ENCODE results near the gene GTF3C1. TPM values are rescaled to one million over a fixed set of nuclear protein-coding genes. Genes with fewer than 3 reads are reported as not detected.
"Not testable (repeated sequence)": the region's sequence is repeated elsewhere in the genome, so short reads cannot be mapped to it uniquely, and the experiment has no call there.

GTF3C1 gene
- total and polyA plus RNA-seq, 3 experiments from 2014 or later, result 58.6 to 62.7 (median 60.4) TPM

DNA sequence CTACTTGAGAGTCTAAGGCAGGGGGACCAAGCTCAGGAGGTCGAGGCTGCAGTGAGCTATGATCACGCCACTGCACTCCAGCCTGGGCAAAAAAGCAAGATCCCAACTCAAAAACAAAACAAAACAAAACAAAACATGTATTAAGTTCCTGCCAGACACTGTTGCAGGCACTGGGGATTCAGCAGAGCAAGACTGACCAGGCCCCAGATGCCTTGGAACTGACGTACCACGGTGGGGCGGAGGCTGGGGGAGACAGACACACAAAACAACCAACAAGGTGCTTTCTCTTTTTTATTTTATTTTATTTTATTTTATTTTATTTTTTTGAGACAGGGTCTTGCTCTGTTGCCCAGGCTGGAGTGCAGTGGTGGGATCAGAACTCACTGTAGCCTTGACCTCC, 114.6 kb downstream of the GTF3C1 start:
- not testable (repeated sequence) for H3K27ac ChIP-seq (ENCODE audit: low read depth, low read length); DNase-seq
- peak overlapping the region in 5 of 8 donors; percentile 42 to 81 (median 65) for H3K27ac Mint-ChIP-seq

DNA sequence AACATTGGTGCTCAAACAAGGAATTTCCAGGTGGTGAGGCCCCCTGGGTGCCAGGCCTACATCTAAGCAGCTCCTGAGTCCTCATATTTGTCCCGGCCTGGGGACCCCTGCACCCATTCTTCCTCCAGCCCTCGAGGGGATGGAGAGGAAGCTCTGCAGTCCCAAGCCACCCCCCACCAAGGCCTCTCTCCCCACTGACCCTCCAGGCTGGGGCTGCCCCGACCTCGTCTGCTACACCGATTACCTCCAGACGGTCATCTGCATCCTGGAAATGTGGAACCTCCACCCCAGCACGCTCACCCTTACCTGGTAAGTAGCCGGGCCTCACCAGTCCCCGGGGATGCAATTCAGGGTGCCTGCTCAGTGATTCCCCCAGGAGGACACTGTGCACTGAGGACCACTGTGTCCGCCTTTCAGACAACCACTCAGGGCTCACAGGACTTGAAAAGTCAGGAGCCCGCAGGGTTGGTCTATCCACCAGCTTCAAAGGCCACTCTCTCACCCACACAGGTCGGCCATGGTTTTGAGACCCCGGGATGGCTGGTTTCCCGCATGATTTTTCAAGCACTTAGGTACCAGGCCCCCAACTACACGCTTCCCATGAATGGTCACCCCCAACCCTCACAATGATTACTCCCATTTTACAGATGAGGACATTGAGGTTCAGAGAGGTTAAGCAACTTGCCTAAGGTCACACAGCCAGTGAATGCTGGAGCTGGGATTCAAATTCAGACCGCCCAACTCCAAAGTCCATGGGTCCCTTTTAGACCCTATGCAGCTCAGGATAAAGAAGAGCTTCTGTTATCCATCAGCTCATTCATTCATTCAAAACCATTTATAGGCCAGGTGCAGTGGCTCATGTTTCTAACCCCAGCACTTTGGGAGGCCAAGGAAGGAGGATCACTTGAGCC, 115.3 kb downstream of the GTF3C1 start:
- CTCF ChIA-PET, result interaction anchor here (1.5 to 1.9 kb wide), 2 partner anchors 11 to 16 kb away, joined by 4 to 5 read pairs; no protein-coding TSS in a partner anchor
- H3K27ac ChIP-seq (ENCODE audit: low read depth, low read length), result no peak overlapping the region
- DNase-seq, result no peak
- no peaks in the 10 kb centered on the region for H3K27me3 ChIP-seq (ENCODE audit: insufficient read depth, low read length, poor library complexity, severe bottlenecking)
- Mint-ChIP-seq H3K27me3 (no peaks in the 10 kb centered on the region), H3K9me3 (no peaks in the 10 kb centered on the region), H3K36me3 (peaks cover 8 to 89% (median 11%) of the 10 kb centered on the region in 3 donors), H3K27ac (peak overlapping the region in 5 of 8 donors; percentile 64 to 81 (median 68)), H3K4me1 (peaks cover 11 to 32% (median 14%) of the 10 kb centered on the region in 3 donors), H3K4me3 (no peak overlapping the region)
- no peaks in the 10 kb centered on the region for H3K9me3 ChIP-seq (ENCODE audit: low read length)
- peaks cover 65% of the 10 kb centered on the region for H3K36me3 ChIP-seq (ENCODE audit: insufficient read depth, low read length)
- H3K4me3 ChIP-seq (ENCODE audit: low read length), result no peak overlapping the region
- POLR2A ChIA-PET, result no interaction called here
- H3K4me1 ChIP-seq (ENCODE audit: insufficient read depth, low read length), result peaks cover 5% of the 10 kb centered on the region

More for the DNA sequence above, 114.6 kb downstream of the GTF3C1 start:
- H3K27me3 Mint-ChIP-seq; H3K27me3 ChIP-seq (ENCODE audit: insufficient read depth, low read length, poor library complexity, severe bottlenecking); H3K9me3 ChIP-seq (ENCODE audit: low read length); H3K9me3 Mint-ChIP-seq; H3K4me3 Mint-ChIP-seq; CTCF ChIA-PET; H3K4me3 ChIP-seq (ENCODE audit: low read length); H3K4me1 ChIP-seq (ENCODE audit: insufficient read depth, low read length); POLR2A ChIA-PET: not testable (repeated sequence)
- Mint-ChIP-seq H3K4me1 (peaks cover 12 to 32% (median 15%) of the 10 kb centered on the region in 3 donors), H3K36me3 (peaks cover 9 to 93% (median 12%) of the 10 kb centered on the region in 3 donors)
- peaks cover 67% of the 10 kb centered on the region for H3K36me3 ChIP-seq (ENCODE audit: insufficient read depth, low read length)

DNA sequence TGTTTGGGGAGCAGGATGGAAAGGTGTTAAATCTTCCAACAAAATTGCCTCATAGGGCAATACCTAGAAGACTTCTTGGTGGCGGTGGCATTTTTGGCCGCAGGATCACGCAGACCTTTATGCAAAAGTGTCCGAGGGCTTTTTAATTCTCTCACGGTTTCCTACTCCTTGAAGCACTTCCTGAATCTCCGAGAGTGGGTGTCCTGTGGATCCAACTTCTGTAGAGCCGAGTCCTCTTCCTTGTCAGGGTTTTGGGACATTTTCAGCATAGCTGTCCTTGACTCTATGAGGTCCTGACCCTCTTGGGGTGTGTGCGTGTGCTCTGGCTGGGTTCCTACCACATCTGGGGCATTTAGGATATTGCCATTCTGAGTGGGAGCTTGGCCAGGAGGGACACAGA, 116.1 kb downstream of the GTF3C1 start:
- Histone ChIP-seq H3K27ac (ENCODE audit: low read depth, low read length) (no peak overlapping the region), H3K27me3 (ENCODE audit: insufficient read depth, low read length, poor library complexity, severe bottlenecking) (no peaks in the 10 kb centered on the region), H3K4me3 (ENCODE audit: low read length) (no peak overlapping the region), H3K36me3 (ENCODE audit: insufficient read depth, low read length) (peaks cover 58% of the 10 kb centered on the region), H3K4me1 (ENCODE audit: insufficient read depth, low read length) (peaks cover 5% of the 10 kb centered on the region), H3K9me3 (ENCODE audit: low read length) (no peaks in the 10 kb centered on the region)
- Mint-ChIP-seq H3K4me3 (no peak overlapping the region), H3K4me1 (peaks cover 11 to 33% (median 12%) of the 10 kb centered on the region in 3 donors), H3K27me3 (no peaks in the 10 kb centered on the region), H3K9me3 (no peaks in the 10 kb centered on the region), H3K36me3 (peaks cover 4 to 86% (median 7%) of the 10 kb centered on the region in 3 donors), H3K27ac (peak overlapping the region in 3 of 8 donors; percentile 17 to 89 (median 78))
- ChIA-PET CTCF (interaction anchor here (1.5 to 1.9 kb wide), 3 partner anchors 12 to 23 kb away, joined by 3 to 5 read pairs (median 4); no protein-coding TSS in a partner anchor), POLR2A (interaction anchor here (0.7 kb wide), 1 partner anchor 12 kb away, joined by 3 read pairs; no protein-coding TSS in a partner anchor)
- peak in 1 of 5 donors; percentile 28 for DNase-seq

DNA sequence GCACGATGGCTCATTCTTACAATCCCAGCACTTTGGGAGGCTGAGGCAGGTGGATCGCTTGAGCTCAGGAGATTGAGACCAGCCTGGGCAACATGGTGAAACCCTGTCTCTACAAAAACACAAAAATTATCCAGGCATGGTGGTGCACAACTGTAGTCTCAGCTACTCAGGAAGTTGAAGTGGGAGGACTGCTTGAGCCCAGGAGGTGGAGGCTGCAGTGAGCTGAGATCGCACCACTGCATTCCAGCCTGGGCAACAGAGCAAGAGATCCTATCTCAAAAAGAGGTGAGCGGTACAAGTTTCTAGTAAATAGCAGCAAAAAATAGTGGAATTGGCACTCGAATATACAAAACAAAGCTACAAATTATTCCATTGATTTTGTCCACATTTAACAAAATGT, 116.5 kb downstream of the GTF3C1 start:
- Mint-ChIP-seq H3K27ac (peak overlapping the region in 6 of 8 donors; percentile 63 to 89 (median 76)), H3K4me1 (peaks cover 12 to 37% (median 15%) of the 10 kb centered on the region in 3 donors), H3K36me3 (peaks cover 4 to 81% (median 7%) of the 10 kb centered on the region in 3 donors)
- H3K27ac ChIP-seq (ENCODE audit: low read depth, low read length); H3K4me1 ChIP-seq (ENCODE audit: insufficient read depth, low read length); DNase-seq; H3K27me3 ChIP-seq (ENCODE audit: insufficient read depth, low read length, poor library complexity, severe bottlenecking); H3K4me3 ChIP-seq (ENCODE audit: low read length); H3K9me3 ChIP-seq (ENCODE audit: low read length); H3K9me3 Mint-ChIP-seq; H3K27me3 Mint-ChIP-seq; H3K4me3 Mint-ChIP-seq: not testable (repeated sequence)
- CTCF ChIA-PET, result interaction anchor here (1.5 to 1.9 kb wide), 3 partner anchors 12 to 24 kb away, joined by 3 to 5 read pairs (median 4); no protein-coding TSS in a partner anchor
- POLR2A ChIA-PET, result interaction anchor here (0.7 kb wide), 1 partner anchor 13 kb away, joined by 3 read pairs; no protein-coding TSS in a partner anchor
- H3K36me3 ChIP-seq (ENCODE audit: insufficient read depth, low read length), result peaks cover 58% of the 10 kb centered on the region

DNA sequence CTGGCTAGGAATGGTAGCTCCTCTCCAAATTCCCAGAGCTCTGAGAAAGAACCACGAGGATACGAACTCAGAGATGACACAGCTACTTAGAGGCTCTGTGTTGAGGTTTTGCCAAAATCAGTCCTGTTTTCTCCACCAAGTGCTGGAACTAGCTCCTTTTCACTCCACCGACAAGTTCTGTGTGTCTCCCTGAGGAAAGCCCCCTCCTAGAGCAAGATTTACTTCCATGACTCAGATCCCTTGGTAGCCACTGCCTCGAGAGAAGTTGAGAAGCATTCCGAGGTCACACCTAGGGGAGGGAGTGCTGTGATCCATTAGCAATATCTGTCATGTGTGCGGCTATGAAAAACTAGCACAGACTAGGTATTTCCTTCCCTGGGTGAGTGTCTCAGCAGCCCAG, 117.2 kb downstream of the GTF3C1 start:
- peaks cover 4 to 79% (median 9%) of the 10 kb centered on the region in 3 donors for H3K36me3 Mint-ChIP-seq
- CTCF ChIA-PET, result interaction anchor here (1.5 to 1.9 kb wide), 2 partner anchors 13 to 24 kb away, joined by 3 to 5 read pairs; no protein-coding TSS in a partner anchor
- H3K27me3 Mint-ChIP-seq, result no peaks in the 10 kb centered on the region
- no peaks in the 10 kb centered on the region for H3K9me3 Mint-ChIP-seq
- H3K9me3 ChIP-seq (ENCODE audit: low read length), result no peaks in the 10 kb centered on the region
- no peaks in the 10 kb centered on the region for H3K27me3 ChIP-seq (ENCODE audit: insufficient read depth, low read length, poor library complexity, severe bottlenecking)
- peaks cover 12% of the 10 kb centered on the region for H3K4me1 ChIP-seq (ENCODE audit: insufficient read depth, low read length)
- H3K27ac ChIP-seq (ENCODE audit: low read depth, low read length), result no peak overlapping the region
- peaks cover 15 to 42% (median 20%) of the 10 kb centered on the region in 3 donors for H3K4me1 Mint-ChIP-seq
- POLR2A ChIA-PET, result no interaction called here
- peaks cover 51% of the 10 kb centered on the region for H3K36me3 ChIP-seq (ENCODE audit: insufficient read depth, low read length)
- no peak overlapping the region for H3K4me3 Mint-ChIP-seq
- DNase-seq, result no peak
- peak overlapping the region; percentile 1 to 89 (median 60) for H3K27ac Mint-ChIP-seq
- no peak overlapping the region for H3K4me3 ChIP-seq (ENCODE audit: low read length)

DNA sequence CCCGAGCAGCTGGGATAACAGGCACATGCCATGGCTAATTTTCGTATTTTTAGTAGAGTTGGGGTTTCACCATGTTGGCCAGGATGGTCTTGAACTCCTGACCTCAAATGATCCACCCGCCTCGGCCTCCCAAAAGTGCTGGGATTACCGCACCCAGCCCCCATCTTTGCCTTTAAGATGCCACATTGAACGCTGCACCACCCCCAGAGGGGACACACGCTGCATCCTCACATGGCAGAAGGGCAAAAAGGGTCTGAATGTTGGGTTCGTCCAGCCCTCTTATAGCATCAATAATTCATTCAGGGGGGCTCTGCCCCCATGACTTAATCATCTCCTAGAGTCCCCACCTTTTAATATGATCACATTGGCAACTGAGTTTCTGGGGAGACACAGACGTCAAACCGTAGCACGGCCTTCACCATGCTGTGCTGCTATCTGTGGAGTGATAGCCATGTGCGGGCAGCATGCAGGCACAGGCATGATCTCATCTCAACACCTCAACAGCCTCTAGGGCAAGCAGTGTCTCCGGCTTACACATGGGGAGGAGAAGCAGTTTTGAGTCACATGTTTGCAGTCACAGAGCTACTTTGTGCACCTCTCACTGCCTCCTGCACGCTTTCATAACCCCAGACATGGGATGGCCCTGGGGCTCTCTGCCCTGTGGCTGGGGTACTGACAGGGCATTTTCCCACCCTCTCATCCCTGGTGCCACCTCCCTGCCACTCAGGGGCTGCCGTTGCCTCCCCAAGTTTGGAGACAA, 117.8 kb downstream of the GTF3C1 start:
- Mint-ChIP-seq H3K36me3 (peaks cover 4 to 77% (median 9%) of the 10 kb centered on the region in 3 donors), H3K4me3 (no peak overlapping the region), H3K27ac (peak overlapping the region in 6 of 8 donors; percentile 4 to 85 (median 68)), H3K4me1 (peaks cover 21 to 48% (median 26%) of the 10 kb centered on the region in 3 donors), H3K9me3 (no peaks in the 10 kb centered on the region), H3K27me3 (no peaks in the 10 kb centered on the region)
- Histone ChIP-seq H3K4me3 (ENCODE audit: low read length) (no peak overlapping the region), H3K9me3 (ENCODE audit: low read length) (no peaks in the 10 kb centered on the region), H3K27ac (ENCODE audit: low read depth, low read length) (no peak overlapping the region), H3K27me3 (ENCODE audit: insufficient read depth, low read length, poor library complexity, severe bottlenecking) (no peaks in the 10 kb centered on the region), H3K4me1 (ENCODE audit: insufficient read depth, low read length) (peaks cover 15% of the 10 kb centered on the region), H3K36me3 (ENCODE audit: insufficient read depth, low read length) (peaks cover 48% of the 10 kb centered on the region)
- DNase-seq, result peak in 1 of 5 donors; percentile 27
- ChIA-PET POLR2A (no interaction called here), CTCF (interaction anchor here (1.5 kb wide), 1 partner anchor 25 kb away, joined by 3 read pairs; no protein-coding TSS in a partner anchor)

DNA sequence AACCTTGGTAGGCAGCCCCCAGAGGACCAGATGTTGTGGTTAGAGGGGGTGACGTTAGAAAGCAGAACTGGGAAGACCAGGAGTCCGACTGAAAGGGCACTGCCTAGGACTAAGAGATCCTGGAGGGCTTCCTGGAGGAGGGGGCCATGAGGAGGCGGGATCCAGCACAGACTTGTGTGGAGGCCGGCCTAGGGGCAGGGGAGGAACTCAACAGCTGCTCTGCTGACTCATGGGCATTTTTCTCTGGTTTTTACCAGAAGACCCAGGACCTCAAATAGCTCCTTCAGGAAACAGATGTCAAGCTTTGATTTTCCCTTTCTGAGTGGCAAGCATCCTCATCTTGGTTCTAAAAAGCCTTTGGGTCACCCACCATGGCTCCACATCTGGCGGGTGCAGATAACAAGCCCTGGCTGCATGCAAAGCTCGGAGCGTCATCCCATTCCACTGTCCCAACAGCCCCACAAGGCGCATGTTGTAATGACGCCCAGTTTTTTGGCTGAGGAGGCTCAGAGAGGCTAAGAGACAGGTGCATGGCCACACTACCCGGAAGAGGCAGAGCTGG, 118.7 kb downstream of the GTF3C1 start:
- H3K4me1 Mint-ChIP-seq, result peaks cover 28 to 54% (median 36%) of the 10 kb centered on the region in 3 donors
- Histone ChIP-seq H3K9me3 (ENCODE audit: low read length) (no peaks in the 10 kb centered on the region), H3K4me1 (ENCODE audit: insufficient read depth, low read length) (peaks cover 24% of the 10 kb centered on the region), H3K36me3 (ENCODE audit: insufficient read depth, low read length) (peaks cover 39% of the 10 kb centered on the region), H3K4me3 (ENCODE audit: low read length) (no peak overlapping the region), H3K27me3 (ENCODE audit: insufficient read depth, low read length, poor library complexity, severe bottlenecking) (no peaks in the 10 kb centered on the region), H3K27ac (ENCODE audit: low read depth, low read length) (no peak overlapping the region)
- H3K36me3 Mint-ChIP-seq, result peaks cover under 1 to 77% (median 5%) of the 10 kb centered on the region in 3 donors
- no peaks in the 10 kb centered on the region for H3K27me3 Mint-ChIP-seq
- no peak overlapping the region for H3K4me3 Mint-ChIP-seq
- DNase-seq, result peak in 1 of 5 donors; percentile 28
- H3K9me3 Mint-ChIP-seq, result peaks cover 0 to 1% (median 0%) of the 10 kb centered on the region in 5 donors
- CTCF ChIA-PET, result interaction anchor here (1.1 kb wide), 1 partner anchor 10 kb away, joined by 3 read pairs; no protein-coding TSS in a partner anchor
- POLR2A ChIA-PET, result no interaction called here
- H3K27ac Mint-ChIP-seq, result peak overlapping the region in 5 of 8 donors; percentile 54 to 89 (median 70)
